Small intestine (tissue), 7 donors: Measurements from ENCODE around the gene GUCA2A. TPM values are rescaled to one million over a fixed set of nuclear protein-coding genes. Genes with fewer than 3 reads are reported as not detected.

Experiments used
- DNase-seq, 2 donors: peaks; one replicate each; pipeline versions ENCODE4 v3.0.0 to v3.0.0-alpha.2; 2013
- FAIRE-seq: peaks from 2 replicates; lab custom pipeline; 2012; peaks lifted over from hg19 to GRCh38; lab: Jason Lieb, UNC
- H3K27ac ChIP-seq, 3 donors: one replicate each; pipeline ENCODE4 v1.5.1; 2013; ENCODE audit warnings: low read length in 2 of 3, mild to moderate bottlenecking in 2 of 3, control low read depth in 1 of 3, inconsistent platforms in 1 of 3, low read depth in 1 of 3, moderate library complexity in 1 of 3
- H3K27me3 ChIP-seq, 3 donors: one replicate each; pipeline ENCODE4 v1.6.1; 2013; ENCODE audit warnings: low read length in 3 of 3, inconsistent platforms in 1 of 3; ENCODE audit not compliant: control insufficient read depth in 3 of 3, insufficient read depth in 3 of 3
- H3K36me3 ChIP-seq, 3 donors: one replicate each; pipeline ENCODE4 v1.6.1; 2013; ENCODE audit warnings: low read length in 3 of 3, inconsistent platforms in 1 of 3, low read depth in 1 of 3, mild to moderate bottlenecking in 1 of 3, moderate library complexity in 1 of 3; ENCODE audit not compliant: control insufficient read depth in 3 of 3, insufficient read depth in 2 of 3
- H3K4me1 ChIP-seq, 3 donors: one replicate each; pipeline ENCODE4 v1.6.1; 2013; ENCODE audit warnings: low read length in 2 of 3, inconsistent platforms in 1 of 3, low read depth in 1 of 3, mild to moderate bottlenecking in 1 of 3, moderate library complexity in 1 of 3; ENCODE audit not compliant: control insufficient read depth in 3 of 3, insufficient read depth in 2 of 3
- H3K4me3 ChIP-seq, 3 donors: one replicate each; pipeline ENCODE4 v1.5.1; 2013; ENCODE audit warnings: low read length in 3 of 3, control low read depth in 1 of 3, inconsistent platforms in 1 of 3, low read depth in 1 of 3, mild to moderate bottlenecking in 1 of 3, moderate library complexity in 1 of 3
- H3K9me3 ChIP-seq, 2 donors: one replicate each; pipeline ENCODE4 v1.6.1; 2013; ENCODE audit warnings: low read depth in 1 of 2, low read length in 1 of 2; ENCODE audit not compliant: control insufficient read depth in 2 of 2, insufficient read depth in 1 of 2
- WGBS, 3 donors: extraction: QIAGEN DNeasy Blood & Tissue Kit; methylation state at CpG; one replicate each; pipeline ENCODE4 v1.1.7; 2013; 5-methylcytosine and 5-hydroxymethylcytosine counted together
- polyA plus RNA-seq, 4 donors: library from polyadenylated mRNA; stranded (reverse) in 3 of 4; unstranded in 1 of 4; fragments of 200-250 nt in 3 of 4; fragments of 120-200 nt in 1 of 4; gene quantifications; one replicate each; pipeline versions ENCODE4 v1.2.1 to v1.2.3, GENCODE V29; 2013
- donor health status: healthy with polysubstance abuse.
- donor health status: control.
- donor health status: control.
- donor health status: Bipolar disorder and iron deficiency.
- donor health status: healthy.

The GUCA2A gene
- polyA plus RNA-seq, 4 donors, result 56.3 to 1,041 (median 107) TPM

- Histone ChIP-seq H3K27me3 (no peaks in the 10 kb centered on the region), H3K4me1 (peaks cover 0 to 18% (median 7%) of the 10 kb centered on the region in 3 donors), H3K9me3 (no peaks in the 10 kb centered on the region), H3K36me3 (no peaks in the 10 kb centered on the region), H3K27ac (no peak overlapping the region), H3K4me3 (no peak overlapping the region)
- DNase-seq (no peak), FAIRE-seq (no peak)
- WGBS, 3 donors, result 89 to 90% (median 89%) methylated on average over 13 of the region's 13 CpGs
These were observed 9.9 kb downstream of the GUCA2A start for GRCh38 chr1:42154685-42155084.

- FAIRE-seq, result no peak
- H3K27ac ChIP-seq, result peak overlapping the region in 1 of 3 donors; percentile 45
These were observed 10.9 kb downstream of the GUCA2A start for GRCh38 chr1:42153624-42154023.

GRCh38 chr1:42152907-42153600 is 11.5 kb downstream of the GUCA2A start, which contains the start of gene GUCA2B:
Gene GUCA2B (plus strand): TSS chr1:42153410. CDS start chr1:42153451, 41 bp downstream.
- Histone ChIP-seq H3K9me3 (no peaks in the 10 kb centered on the region), H3K36me3 (no peaks in the 10 kb centered on the region), H3K4me1 (peaks cover 0 to 18% (median 7%) of the 10 kb centered on the region in 3 donors), H3K4me3 (peak within 1 kb of the TSS in 1 of 3 donors; percentile 37), H3K27ac (peak within 1 kb of the TSS in 1 of 3 donors; percentile 89), H3K27me3 (peaks cover 0 to under 1% (median 0%) of the 10 kb centered on the region in 3 donors)
- DNase-seq (peak; percentile 50 to 64), FAIRE-seq (no peak)
- 67 to 78% (median 70%) methylated on average over 12 of the region's 12 CpGs for WGBS, 3 donors

More at GRCh38 chr1:42153624-42154023, 10.9 kb downstream of the GUCA2A start:
- no peaks in the 10 kb centered on the region for H3K36me3 ChIP-seq
- peak overlapping the region in 1 of 3 donors; percentile 37 for H3K4me3 ChIP-seq
- no peaks in the 10 kb centered on the region for H3K27me3 ChIP-seq
- H3K9me3 ChIP-seq, result no peaks in the 10 kb centered on the region
- H3K4me1 ChIP-seq, result peaks cover 0 to 18% (median 7%) of the 10 kb centered on the region in 3 donors
- peak in 1 of 2 donors; percentile 61 for DNase-seq
- WGBS, 3 donors, result 56 to 70% (median 69%) methylated on average over 6 of the region's 6 CpGs

- no peaks in the 10 kb centered on the region for H3K36me3 ChIP-seq
- H3K4me3 ChIP-seq, result no peak overlapping the region
- FAIRE-seq, result no peak
- 5 to 54% (median 23%) methylated on average over 3 of the region's 3 CpGs for WGBS, 3 donors
- DNase-seq, result peak; percentile 42 to 91
- peaks cover 0 to 6% (median 0%) of the 10 kb centered on the region in 3 donors for H3K27me3 ChIP-seq
- no peaks in the 10 kb centered on the region for H3K9me3 ChIP-seq
- H3K27ac ChIP-seq, result peak overlapping the region in 1 of 3 donors; percentile 89
- H3K4me1 ChIP-seq, result peaks cover 0 to 18% (median 7%) of the 10 kb centered on the region in 3 donors
These were observed 12.4 kb downstream of the GUCA2A start for GRCh38 chr1:42152119-42152518.

GRCh38 chr1:42150651-42151050 is 13.9 kb downstream of the GUCA2A start:
- peaks cover 0 to 17% (median 3%) of the 10 kb centered on the region in 3 donors for H3K27me3 ChIP-seq
- no peaks in the 10 kb centered on the region for H3K36me3 ChIP-seq
- H3K27ac ChIP-seq, result no peak overlapping the region
- H3K9me3 ChIP-seq, result no peaks in the 10 kb centered on the region
- peaks cover 0 to 18% (median 7%) of the 10 kb centered on the region in 3 donors for H3K4me1 ChIP-seq
- no peak overlapping the region for H3K4me3 ChIP-seq
- FAIRE-seq (no peak), DNase-seq (no peak)
- WGBS, 3 donors, result 84 to 89% (median 88%) methylated on average over 5 of the region's 5 CpGs

GRCh38 chr1:42148166-42148565 is 16.4 kb downstream of the GUCA2A start:
- peaks cover 0 to 32% (median 6%) of the 10 kb centered on the region in 3 donors for H3K27me3 ChIP-seq
- DNase-seq, result no peak
- no peak overlapping the region for H3K27ac ChIP-seq
- H3K4me3 ChIP-seq, result no peak overlapping the region
- no peak for FAIRE-seq
- no peaks in the 10 kb centered on the region for H3K9me3 ChIP-seq
- peaks cover 0 to 10% (median 7%) of the 10 kb centered on the region in 3 donors for H3K4me1 ChIP-seq
- 67 to 73% (median 68%) methylated on average over 1 of the region's 1 CpG for WGBS, 3 donors
- no peaks in the 10 kb centered on the region for H3K36me3 ChIP-seq

- 20 to 22% (median 21%) methylated on average over 19 of the region's 19 CpGs for WGBS, 3 donors
- FAIRE-seq (no peak), DNase-seq (peak; percentile 91 to 92)
- no peaks in the 10 kb centered on the region for H3K36me3 ChIP-seq
- no peak overlapping the region for H3K4me3 ChIP-seq
- no peak overlapping the region for H3K27ac ChIP-seq
- H3K4me1 ChIP-seq, result peaks cover 0 to 2% (median 0%) of the 10 kb centered on the region in 3 donors
- no peaks in the 10 kb centered on the region for H3K9me3 ChIP-seq
- H3K27me3 ChIP-seq, result peaks cover 2 to 41% (median 8%) of the 10 kb centered on the region in 3 donors
These were observed 17.8 kb downstream of the GUCA2A start for GRCh38 chr1:42146626-42147320.
